NCI-H2196 (cell line): ENCODE data around the gene MYO7B.

Experiments
- DNase-seq: peaks from one replicate; lab custom pipeline; 2025; ENCODE audit not compliant: unreplicated experiment; lab: John Stamatoyannopoulos, UW

The MYO7B gene

DNA sequence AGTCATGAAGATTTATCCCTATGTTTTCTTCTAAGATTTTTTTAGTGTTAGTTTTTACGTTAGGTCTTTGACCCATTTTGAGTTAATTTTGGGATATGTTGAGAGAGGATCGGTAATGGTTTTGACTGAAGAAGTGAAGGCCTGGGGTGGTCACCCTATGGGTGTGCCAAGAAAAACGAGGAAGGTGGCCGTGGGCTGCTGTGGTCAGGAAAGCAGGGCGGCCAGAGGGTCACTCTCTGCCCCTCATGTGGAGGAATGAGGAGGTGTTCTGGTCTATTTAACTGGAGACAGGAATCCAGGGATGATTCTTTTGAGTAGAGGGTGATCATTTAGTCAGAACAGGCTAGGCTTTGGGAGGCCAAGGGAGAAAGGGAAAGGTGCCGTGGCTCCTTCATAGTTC, 50.7 kb downstream of the MYO7B start:
- no peak for DNase-seq

DNA sequence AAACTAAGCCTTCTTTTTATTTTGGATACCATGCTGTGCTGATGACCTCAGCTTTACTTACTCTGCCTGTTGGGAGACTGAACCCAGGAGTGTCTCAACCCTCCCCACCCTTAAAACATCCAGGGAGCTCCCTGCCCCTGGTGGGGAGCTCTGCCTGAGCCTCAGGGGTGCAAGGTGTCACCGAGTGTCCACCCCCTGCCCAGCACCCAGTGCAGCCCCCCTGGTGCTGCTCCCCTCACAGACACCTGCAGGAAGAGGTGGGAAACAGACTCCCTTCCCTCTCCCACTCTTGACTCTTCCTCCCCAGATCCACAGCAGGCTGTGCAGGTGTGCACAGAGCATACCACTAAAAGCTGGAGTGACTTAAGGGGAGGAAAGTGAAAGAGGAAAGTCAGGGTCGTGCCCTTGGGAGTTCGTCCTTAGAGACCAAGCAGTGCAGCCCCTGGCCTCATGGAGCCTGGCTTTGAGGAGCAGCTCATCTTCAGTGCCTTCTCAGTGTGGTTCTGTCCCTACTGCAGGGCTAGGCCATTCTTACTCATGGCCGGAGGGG, 51.3 kb downstream of the MYO7B start:
- no peak for DNase-seq

DNA sequence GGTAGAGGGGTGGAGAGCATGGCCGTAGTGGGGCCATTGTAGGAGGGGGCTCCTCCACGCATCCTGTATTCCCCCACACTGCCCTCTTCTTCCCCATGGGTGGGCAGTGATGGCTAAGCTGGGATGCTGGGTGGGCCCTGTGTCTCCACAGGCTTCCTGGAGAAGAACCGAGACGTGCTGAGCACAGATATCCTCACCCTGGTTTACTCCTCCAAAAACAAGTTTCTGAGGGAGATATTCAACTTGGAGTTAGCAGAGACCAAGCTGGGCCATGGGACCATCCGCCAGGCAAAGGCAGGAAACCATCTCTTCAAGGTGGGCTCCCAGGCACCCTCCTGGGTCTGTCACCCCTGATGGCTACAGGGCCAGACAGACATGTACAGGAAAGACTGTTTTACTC, 52.8 kb downstream of the MYO7B start:
- DNase-seq: no peak

DNA sequence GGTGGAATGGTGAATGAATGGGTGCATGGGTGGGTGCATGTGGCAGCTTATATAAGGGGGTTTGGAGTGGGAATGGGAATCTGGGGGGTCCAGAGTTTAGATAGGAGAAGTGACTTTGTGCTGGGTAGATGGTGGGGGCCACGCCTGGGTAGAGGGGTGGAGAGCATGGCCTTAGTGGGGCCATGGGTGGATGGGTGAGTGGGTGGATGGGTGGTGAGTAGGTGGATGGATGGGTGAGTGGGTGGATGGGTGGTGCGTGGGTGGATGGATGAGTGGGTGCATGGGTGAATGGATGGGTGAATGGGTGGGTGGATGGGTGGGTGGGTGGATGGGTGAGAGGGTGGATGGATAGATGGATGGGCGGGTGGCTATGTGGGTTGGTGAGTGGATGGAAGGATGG, 53.9 kb downstream of the MYO7B start:
- DNase-seq: no peak

DNA sequence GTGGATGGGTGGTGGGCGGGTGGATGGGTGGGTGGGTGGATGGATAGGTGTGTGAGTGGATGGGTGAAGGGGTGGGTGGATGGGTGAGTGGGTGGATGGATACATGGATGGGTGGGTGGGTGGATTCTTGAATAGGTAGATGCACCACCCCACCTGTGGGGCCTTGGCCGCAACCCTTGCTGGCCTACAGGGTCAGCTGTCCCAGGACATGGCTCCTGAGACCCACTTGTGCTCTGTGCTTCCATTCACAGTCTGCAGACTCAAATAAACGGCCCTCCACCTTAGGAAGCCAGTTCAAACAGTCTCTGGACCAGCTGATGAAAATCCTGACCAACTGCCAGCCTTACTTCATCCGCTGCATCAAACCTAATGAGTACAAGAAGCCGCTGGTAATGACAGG, 54.4 kb downstream of the MYO7B start:
- DNase-seq: no peak

DNA sequence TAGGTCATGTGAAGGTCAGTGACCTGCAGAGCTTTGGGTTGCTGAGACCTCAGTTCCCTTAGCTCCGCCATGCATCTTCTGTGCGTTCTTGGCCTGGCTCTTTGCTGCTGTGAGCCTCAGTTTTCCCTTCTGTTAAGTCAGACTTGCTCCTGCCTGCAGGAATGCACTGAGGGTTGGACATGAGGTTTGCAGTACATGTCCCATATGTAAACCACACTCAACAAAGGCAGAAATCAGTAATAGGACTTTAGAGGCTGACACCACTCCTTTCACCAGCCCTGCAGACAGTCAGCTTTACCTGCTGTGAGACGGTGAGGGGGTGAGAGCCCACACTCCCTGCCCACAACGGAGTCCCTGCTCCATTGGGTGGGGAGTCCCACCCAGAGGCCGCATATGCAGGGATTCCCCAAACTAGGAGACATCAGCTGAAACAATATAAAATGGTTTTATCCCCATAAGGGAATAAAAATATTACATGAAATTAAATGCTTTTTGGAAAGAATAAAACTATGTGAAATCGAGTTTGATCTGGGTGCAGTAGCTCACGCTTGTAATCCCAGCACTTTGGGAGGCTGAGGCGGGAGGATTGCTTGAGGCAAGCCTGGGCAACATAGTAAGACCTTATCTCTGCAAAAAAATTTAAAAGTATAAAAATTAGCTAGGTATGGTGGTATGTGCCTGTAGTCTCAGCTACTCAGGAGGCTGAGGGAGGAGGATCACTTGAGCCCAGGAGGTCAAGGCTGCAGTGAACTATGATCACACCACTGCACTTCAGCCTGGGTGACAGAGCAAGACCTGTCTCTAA, 55.1 kb downstream of the MYO7B start:
- DNase-seq: no peak

DNA sequence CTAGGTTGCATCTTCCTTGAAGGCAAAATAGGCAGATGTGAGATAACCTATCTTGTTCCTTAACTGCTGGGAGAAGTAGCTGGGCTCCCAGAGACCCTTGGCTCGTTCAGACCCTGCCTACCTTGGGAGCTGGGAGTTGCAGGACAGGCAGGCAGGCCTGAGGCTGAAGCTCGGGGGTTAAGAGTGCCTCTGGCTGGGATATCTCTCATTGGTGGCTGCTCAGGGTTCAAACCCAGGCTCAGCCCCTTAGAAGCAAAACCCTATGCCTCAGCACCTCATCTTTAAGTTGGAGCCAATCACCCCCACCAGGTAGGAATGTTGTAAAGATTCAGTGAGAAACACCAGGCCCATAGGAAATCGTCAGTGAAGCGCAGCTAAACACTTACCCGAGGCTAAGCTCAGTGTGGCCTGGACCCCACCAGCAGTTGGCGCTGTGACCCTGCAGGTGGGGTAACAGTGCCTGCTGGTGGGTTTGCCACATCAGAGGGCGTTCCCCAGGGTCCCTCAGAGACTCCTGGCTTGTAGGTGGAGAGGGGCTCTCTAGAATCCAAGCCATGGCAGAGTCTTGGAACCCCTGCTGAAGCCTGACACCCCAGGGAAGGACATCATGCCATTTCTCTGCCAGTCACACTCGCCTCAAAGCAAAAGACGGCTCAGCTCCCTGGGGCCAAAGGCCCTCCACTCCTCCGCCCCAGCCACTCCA, 55.9 kb downstream of the MYO7B start:
- DNase-seq: no peak

DNA sequence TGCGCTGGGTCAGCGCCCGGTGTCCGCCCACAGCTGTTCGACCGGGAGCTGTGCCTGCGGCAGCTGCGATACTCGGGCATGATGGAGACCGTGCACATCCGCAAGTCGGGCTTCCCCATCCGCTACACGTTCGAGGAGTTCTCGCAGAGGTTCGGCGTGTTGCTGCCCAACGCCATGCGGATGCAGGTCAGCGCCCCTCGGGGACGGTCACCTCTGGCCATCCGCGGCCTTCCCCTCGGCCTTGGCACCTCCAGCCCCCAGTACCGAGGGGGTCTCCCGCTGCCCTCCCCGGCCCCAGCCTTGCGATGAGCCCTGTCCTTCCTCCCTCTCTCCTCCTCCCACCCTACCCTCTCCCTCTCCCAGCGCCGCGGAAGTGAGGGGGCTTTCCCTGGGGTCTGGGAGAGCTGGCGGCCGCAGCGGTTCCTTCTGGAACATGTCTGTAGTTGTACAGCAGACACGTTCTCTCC, 57.3 kb downstream of the MYO7B start:
- DNase-seq: no peak

DNA sequence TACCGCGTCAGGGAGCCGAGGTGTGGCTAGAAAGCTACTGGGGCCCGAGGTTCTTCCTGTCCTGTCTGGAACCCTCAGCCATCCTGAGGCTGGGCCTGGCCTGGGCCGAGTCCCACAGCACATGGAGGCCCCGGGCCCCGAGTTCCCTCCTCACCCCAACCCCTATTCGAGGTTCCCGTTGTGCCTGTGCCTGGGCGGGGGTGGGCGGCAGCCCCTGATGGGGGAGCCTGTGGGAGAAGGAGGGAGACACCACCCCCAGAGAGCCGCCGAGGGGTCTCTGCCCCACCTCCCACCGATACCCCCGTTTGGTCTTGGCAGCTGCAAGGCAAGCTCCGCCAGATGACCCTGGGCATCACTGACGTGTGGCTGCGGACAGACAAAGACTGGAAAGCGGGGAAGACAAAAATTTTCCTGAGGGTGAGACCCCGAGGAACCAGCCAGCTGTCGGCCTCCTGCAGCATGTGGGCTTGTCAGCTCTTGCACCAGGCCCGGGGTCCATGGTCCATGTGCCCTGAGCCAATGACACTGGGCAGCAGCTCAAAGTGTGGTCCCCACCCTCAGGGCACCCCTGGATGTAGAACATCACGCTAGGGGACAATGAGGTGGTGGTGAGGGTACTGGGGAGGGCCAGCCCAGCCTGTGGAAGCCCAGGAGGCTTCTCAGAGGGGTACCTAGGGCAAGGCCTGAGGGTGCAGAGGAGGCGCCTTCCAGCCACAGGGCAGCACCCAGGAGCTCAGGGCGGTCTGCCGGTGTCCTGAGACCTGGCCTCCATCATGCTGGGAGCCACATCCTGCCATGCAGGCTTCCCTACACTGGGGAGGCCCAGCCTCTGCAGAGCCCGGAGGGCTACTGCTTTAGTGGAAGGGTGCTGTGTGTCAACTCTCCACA, 58.0 kb downstream of the MYO7B start:
- DNase-seq: no peak

DNA sequence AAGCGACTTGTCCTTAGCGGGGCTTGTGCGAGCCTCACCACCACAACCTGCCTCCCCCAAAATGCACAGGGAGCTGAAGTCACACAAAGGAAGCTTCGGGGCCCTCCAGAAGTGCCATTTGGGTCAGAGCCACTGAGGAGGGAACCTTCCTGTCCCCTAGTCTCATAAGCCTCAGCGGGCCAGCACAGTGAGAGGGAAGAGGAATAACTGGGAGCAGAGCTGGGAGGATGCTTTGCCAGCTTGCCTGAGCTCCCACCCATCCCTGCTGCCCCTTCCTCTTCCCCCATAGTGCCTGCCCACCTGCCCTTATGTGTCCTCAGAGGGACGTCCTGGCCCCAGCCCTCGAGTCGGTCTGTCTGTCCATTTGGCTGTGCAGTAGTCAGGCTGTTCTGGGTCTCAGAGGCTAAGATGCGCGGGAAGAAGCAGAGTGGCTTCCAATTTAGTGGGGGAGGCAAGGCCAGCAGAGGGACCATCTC, 58.7 kb downstream of the MYO7B start:
- DNase-seq: no peak

DNA sequence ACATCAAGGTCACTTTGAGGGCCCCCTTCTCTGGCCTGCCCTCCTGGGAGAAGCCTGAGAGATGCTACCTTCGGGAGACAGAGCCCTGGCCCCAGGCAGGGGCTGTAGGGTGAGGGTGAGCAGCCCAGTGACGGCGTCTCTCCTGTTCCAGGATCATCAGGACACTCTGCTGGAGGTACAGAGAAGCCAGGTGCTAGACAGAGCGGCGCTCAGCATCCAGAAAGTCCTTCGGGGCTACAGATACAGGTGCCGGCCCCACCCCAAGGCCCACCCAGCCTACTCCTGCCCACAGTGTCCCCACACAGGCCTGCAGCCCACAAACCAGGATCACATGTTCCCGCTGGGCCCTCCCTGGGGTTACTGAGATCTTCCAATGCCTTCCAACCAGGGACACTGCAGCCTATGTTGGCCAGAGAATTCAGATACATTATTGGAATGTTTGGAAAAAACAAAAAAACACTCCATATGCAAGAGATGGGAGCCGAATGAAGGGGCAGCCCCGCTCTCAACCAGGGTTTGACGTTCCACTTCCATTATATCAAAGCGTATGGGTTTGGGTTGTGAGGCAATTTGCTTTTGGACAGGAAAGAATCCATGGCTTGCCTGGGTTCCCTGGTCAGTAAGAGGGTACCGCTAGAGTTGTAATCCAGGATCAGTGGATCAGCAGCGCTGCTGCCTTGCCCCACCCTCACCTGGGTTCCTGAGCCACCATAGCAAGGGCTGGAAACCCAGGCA, 61.0 kb downstream of the MYO7B start:
- no peak for DNase-seq

DNA sequence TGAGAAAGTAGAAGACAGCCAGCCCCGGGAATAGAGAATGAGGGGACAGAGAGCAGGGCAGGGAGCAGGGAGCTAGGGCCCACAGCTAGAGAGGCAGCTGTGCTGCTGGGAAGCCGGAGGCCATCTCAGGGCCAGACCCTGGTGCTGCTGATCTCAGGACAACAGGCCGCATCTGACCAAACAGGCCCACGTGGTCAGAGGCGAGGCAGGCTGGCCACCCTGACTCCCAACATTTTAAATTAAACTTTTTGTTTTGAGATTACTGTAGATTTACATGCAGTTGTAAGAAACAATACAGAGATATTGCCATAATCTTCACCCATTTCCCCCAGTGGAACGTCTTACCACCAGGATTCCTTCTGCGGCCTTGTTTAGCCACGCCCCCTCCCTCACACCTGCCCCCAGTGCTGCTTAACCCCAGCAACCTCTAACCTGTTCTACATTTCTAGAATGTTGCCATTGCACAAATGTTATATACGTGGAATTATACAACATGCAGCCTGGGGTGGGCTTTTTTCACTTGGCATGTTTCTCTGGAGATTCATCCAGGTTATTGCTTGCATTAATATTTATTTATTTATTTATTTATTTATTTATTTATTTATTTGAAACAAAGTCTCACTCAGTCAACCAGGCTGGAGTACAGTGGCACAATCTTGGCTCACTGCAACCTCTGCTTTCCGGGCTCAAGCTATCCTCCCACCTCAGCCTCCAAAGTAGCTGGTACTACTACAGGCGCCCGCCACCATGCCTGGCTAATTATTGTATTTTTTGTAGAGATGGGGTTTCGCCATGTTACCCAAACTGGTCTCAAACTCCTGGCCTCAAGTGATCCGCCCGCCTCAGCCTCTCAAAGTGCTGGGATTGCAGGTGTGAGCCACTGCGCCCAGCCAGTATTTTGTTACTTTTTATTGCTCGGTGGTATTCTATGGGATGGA, 61.8 kb downstream of the MYO7B start:
- no peak for DNase-seq

DNA sequence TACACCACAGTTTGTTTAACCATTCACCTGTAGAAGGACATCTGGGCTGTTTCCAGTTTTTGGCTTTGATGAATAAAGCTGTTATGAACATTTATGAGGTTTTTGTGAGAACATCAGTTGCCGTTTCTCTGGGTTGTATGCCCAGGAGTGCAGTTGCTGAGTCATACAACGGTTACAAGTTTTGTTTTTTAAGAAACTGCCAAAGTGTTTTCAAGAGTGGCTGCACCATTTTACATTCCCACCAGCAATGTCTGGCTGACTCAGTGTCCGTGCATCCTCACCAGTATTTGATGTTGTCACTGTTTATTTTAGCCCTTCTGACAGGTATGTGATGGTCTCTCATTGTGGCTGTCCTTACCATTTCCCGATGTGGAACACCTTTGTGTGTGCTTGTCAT, 62.5 kb downstream of the MYO7B start:
- DNase-seq: no peak

DNA sequence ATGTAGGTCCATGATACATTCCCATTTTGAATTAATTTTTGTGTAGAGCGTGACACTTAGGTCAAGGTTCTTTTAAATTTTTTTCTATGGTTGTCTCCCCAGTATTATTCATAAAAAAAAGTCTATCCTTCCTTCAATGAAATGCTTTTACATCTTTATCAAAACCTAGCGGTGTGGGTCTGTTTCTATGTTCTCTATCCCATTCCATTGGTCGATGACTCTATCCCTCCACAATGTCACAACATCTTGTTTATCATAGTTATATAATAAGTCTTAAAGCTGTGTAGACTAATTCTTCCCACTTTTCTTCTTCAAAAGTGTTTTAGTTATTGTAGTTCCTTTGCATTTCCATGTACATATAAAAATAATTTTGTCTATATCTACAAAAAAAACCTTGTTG, 63.2 kb downstream of the MYO7B start:
- DNase-seq: no peak

DNA sequence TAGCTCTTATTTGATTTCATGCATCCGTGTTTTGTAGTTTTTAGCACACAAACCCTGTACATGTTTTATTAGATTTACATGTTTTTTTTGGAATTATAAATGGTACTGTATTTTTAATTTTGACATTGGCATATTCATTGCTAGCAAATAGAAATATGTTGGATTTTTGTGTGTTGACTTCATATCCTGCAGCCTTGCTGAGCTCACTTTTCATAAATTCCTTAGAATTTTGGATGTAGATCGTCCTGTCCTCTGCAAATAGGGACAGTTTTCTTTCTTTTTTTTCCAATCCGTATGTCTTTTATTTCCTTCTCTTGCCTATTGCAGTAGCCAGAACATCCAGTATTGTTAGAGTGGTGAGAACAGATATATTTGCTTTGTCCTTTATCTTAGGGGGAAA, 63.7 kb downstream of the MYO7B start:
- no peak for DNase-seq

DNA sequence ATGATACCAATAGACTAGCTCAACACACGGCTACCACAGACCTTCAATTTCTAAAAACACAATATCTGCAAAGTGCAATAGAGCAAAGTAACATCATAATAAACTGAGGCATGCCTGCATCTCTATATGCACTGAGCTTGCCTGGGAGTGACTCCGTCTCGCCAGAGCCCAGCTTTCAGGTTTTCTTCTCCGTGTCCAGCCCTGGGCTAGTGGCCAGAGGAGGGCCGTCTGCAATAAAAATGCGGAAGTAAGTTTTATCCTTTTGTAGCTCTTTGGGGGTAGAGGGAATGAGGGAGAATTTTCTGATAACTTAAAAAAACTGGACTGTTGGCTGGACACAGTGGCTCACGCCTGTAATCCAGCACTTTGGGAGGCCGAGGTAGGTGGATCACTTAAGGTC, 69.5 kb downstream of the MYO7B start:
- DNase-seq: no peak

DNA sequence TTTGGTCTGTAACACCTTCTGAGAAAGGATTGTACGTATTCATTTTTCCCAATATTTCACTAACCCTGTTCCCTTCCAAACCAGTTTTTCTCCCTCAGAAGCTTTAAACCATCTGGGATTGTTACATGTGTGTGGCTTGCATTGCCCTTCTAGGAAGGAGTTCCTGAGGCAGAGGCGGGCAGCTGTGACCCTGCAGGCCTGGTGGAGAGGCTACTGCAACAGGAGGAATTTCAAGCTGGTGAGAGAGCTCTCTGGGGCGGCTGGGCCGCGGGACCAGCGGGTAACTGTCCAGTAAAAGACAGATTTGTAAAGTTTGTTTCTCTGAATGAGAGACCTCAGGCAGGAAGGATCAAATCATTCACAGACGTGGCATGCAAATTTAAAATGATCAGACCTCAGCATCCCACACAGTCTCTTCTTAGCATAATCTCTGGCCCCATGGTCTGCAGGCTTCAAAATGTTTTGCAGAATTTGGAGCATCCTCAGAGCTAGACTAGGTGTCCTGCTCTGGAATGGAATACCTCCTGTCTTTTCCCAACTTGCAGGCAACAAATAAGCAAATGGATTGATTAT, 70.3 kb downstream of the MYO7B start:
- DNase-seq: no peak

DNA sequence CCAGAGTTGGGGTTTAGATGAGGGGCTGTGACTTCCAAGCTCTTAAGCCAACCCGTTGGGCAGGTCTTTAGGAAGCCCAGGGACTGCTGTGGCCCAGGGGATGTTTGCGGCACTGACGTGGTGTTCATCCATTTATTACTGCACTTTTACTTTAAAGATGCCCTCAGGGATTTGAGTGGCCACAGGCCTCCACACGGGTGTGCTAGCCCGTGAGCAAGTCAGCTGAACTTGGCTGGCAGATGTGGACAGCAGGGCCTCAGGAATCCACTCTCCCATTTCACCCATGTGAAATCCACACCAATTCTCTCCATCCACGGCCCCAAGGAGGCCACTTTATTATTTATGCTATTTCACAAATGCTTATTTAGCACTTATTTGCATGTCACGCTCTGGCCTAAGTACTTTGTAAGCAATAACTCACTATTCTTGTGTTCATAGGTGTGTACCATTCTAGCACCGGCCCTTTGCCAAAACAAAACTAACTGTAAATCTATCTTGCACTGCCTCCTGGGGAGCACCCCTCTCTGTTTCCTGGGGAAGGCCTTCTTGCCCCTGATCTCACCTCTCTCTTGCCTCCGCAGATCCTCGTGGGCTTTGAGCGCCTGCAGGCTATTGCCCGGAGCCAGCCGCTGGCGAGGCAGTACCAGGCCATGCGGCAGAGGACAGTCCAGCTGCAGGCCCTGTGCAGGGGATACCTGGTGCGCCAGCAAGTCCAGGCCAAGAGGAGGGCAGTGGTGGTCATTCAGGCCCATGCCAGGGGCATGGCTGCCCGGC, 71.3 kb downstream of the MYO7B start:
- DNase-seq: no peak
